ENCODE data around the gene MAP6.
"Not testable (repeated sequence)": the region's sequence is repeated elsewhere in the genome, so short reads cannot be mapped to it uniquely, and the experiment has no call there.

MAP6 gene

DNA sequence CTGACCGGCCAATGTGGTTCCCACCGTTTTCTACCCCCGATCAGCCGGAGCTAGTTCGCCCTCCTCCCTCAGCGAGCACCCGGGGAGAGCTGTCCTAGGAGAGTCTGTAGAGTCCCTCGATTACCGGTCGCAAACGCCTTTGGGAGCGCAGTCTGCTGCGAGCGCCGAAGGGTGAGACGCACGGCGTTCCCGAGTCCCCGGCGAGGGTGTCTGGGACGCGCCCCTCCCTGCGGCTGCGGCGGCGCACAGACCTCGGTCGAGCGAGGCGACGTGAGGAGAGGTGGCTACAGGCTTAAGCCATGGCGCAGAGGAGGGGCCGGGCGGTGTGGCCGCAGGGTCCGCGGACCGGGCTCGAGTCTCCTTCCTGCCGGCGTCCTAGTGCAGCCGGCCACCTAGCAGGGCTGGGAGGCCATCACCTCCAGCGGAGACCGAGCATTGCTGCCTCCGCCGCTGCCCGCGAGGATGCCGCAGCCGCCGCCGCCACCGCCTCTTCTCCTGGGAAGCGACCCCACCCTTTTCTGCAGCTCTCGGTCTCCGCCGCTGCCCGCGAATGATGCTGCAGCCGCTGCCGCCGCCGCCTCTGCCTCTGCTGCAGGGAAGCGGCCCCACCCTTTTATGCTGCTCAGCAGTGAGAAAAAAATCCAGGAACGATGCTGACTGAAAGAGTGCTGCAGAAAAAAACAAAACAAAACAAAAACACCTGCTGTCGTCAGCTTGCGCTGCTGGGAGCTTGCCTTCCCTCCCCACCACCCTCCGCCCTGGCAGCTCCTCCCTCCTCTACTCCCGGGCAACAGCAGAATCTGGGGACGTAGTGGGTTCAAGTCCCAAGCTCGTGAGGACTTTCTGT lies at the start of gene MAP6:
TSS of gene MAP6 (minus strand) at position 588 of the 847 bp plus-strand sequence. CDS start 669 bp downstream, outside the sequence.
- peak in 1 of 2 donors; percentile 5 for DNase-seq (ENCODE audit: low read depth in 1 of 2, low spot score in 1 of 2)

DNA sequence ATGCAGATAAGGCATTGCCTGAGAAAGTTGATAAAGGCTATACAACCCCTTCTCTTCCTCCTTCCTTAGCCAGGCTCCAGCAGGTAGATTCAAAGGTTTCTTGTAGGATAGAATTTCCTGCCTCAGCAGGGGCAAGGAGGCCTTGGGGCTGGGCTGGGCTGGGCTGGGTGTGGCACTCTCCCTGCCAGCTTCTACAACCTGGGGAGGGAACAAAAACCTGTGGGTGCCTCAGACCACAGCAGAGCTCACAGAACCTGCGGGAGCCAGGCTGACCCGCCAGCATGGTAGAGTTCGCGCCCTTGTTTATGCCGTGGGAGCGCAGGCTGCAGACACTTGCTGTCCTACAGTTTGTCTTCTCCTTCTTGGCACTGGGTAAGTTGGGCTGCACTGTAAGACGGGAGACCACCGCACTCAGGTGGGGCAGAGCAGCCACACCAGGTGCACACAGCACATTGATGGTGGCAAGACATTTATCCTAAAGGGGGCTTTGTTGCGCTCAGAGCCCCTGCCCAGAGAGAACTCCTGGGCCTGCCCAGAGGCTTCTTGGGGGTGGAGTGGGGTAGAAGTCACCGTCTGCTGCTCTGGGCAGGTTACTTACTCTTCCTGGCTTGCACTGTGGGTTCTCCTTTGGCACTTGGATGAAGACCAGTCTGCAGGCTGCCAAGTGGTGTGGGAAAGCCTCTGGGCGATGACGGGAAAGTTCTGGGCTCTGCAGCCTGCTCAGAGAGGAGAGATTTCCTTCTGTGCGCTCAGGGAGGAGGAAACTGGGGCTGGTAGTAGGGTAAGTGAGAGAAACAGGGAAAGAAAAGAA lies 49.0 kb upstream of the MAP6 start, which contains the start of gene MOGAT2:
TSS of gene MOGAT2 (plus strand) at position 231 of the 811 bp plus-strand sequence. CDS start at position 282, 51 bp downstream.
- DNase-seq (ENCODE audit: low read depth in 1 of 2, low spot score in 1 of 2), result no peak

DNA sequence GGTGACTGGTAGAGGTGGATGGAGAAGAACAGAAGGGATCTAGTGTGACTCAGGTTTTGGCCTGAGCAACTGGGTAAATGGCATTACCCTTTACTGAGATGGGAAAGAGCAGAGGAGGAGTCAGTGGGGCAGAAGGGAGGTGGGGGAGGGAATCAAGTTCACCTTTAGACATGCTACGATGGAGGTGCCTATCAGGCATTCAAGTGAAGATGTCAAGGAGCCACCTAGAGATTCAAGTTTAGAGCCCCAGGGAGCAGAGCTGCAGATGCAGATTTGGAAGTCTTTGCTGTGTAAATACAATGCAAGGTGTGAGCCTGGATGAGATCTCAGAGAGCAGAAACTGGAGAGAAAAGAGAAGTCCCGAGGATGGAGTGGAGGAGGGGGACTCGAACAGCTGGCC lies 47.8 kb upstream of the MAP6 start:
- no peak for DNase-seq (ENCODE audit: low read depth in 1 of 2, low spot score in 1 of 2)

DNA sequence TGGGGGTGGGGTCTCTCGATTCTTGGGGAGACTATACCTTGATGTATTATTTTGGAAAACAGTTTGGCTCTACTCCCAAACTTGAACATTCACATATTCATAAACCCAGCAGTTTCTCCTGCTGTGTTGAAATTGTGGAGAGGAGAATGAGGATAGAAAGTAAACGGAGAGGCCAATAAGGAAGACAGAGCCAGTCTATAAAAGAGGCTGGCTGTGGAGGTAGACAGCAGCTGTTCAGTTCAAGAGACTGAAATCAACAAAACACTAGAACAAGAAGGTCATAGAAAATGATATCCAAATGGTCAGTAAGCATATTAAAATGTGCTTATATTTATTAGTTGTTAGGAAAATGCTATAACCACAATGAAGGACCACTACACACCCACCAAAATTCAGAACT lies 46.9 kb upstream of the MAP6 start:
- no peak for DNase-seq (ENCODE audit: low read depth in 1 of 2, low spot score in 1 of 2)

DNA sequence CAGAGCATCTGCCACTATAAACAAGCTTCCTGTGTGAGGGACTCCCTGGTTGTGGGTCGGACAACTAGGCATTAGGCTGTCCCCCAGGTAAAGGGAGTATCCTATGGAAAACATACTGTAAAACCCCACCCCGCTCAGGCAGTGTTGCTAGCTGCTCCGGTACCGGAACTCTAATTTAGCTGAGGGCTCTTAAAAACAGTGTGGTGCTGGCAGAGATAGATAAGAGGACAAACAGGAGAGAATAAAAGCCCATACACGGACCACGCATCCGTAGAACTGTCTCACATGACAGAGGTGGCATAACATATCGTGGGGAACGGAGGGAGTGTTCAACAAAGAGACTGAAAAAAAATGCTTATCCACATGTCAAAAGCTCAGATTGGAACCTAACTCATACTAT lies 45.4 kb upstream of the MAP6 start:
- no peak for DNase-seq (ENCODE audit: low read depth in 1 of 2, low spot score in 1 of 2)

DNA sequence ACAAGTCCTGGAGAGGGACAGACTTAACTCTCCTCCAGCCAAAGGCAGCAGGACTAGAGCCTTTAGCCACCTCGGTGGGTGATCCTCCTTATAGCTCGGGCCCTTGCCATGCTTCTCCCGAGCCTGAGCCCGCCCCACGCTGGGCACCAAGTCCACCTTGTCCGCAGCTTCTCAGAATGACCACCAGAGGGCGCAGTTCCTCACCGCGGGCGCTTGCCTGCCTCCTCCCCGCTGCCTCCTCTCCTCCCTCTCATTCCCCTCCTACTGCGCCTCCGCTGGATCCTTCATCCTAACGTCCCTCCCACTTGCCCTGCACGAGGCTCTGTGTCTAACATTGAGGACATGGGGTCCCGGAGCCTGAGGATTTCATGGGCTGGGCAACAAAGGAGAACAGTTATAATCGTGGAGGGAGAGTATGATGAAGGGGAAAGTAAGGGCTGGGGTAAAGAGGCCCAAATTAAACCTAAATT lies 37.5 kb upstream of the MAP6 start:
- peak; percentile 33 to 51 for DNase-seq (ENCODE audit: low read depth in 1 of 2, low spot score in 1 of 2)

DNA sequence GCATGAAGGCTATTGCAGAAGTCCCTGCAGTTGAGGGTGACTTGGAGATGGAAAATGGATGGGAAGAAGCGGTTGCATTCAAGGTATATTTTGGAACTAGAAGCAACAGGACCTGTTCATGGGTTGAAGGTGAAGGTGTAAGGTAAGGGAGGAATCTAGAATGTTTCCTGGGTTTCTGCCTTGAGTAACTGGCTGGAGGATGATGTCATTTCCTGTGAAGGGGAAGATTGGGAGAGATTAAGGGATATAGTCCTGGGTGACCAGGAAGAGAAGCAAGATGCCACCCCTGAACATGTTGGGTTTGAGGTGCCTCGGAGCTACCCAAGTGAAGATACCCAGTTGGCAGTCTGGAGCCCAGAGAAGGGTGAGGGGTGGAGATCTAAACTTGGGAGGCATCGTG lies 36.7 kb upstream of the MAP6 start:
- no peak for DNase-seq (ENCODE audit: low read depth in 1 of 2, low spot score in 1 of 2)

DNA sequence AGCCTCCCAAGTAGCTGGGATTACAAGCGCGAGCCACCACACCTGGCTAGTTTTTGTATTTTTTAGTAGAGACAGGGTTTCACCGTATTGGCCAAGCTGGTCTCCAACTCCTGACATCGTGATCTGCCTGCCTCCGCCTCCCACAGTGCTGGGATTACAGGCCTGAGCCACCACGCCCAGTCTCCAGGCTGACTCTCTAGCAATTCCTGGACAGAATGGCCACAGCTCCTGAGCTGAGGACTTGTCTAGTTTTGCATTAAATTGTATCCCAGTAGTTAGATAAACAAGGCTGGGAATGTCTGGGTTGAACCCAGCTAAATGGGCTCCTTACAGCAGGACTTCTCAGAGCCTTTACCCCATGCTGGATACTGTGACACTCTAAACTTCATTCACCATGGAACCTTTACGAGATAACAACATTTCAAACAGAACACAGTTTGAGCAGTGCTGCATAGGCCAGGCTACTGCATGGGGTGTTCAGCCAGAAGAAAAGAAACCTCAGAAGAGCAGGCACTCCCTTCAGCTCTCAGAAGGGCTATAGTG lies 34.9 kb upstream of the MAP6 start:
- DNase-seq (ENCODE audit: low read depth in 1 of 2, low spot score in 1 of 2), result no peak

DNA sequence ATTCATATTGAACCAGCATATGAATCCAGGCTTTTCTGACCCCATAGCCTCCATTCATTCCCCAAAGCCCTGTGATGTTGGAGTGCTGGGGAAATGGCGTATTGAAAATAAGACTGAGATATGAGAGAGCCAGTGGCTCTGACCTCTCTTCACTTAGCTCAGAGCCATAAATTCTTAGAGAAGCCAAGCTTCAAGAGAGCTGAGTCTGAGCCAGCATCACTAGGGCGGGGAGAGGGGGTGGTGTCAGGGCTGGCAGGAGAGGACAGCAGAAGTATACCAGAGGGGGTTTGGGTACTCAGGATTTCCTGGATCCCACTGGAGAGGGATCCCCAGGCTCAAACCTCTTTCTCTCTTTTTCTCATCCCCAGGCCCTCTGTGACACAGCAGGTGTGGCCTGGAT lies 32.1 kb upstream of the MAP6 start:
- DNase-seq (ENCODE audit: low read depth in 1 of 2, low spot score in 1 of 2), result no peak

DNA sequence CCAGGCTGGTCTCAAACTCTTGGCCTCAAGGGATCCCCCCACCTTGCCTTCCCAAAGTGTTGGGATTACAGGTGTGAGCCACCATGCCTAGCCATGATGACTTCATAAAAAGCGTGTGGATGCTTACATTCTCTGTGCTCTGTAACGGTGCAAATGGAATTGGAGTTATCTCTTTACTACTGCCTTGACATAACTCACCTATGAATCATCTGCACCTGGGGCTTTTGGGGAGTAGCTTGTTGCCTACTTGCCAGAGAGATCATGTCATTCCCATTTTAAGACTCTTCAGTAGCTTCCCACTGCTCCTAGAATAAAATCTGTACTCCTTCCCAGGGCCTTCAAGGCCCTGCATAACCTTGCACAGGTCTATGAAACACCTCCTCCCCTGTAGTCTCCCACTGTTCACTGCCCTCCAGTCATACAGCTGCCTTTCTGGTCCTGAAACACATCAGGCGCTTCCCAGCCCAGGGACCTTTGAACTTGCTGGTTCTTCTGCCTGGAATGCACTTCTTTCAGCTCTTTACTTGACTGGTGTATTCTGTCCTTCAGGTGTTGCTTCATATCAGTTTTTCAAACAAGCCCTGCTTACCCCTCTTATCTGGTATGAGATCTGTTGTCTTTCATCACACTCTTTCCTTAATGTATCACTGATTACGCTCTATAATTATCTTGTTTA lies 29.2 kb upstream of the MAP6 start:
- no peak for DNase-seq (ENCODE audit: low read depth in 1 of 2, low spot score in 1 of 2)

DNA sequence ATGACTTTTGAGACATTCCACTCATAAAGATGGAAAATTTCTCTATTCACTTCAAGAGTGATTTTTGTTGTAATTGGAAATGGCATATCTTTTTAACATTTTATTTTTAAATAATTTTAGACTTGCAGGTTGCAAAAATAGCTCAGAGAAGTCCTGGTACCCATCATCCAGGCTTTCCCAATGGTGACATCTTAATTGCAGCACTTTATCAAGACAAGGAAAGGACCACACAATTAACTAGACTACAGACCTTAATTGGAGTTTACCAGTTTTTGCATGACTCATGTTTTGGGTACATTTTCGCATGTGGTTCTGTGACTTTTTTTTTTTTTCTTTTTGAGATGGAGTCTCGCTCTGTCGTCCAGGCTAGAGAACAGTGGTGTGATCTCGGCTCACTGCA lies 23.0 kb upstream of the MAP6 start:
- no peak for DNase-seq (ENCODE audit: low read depth in 1 of 2, low spot score in 1 of 2)

DNA sequence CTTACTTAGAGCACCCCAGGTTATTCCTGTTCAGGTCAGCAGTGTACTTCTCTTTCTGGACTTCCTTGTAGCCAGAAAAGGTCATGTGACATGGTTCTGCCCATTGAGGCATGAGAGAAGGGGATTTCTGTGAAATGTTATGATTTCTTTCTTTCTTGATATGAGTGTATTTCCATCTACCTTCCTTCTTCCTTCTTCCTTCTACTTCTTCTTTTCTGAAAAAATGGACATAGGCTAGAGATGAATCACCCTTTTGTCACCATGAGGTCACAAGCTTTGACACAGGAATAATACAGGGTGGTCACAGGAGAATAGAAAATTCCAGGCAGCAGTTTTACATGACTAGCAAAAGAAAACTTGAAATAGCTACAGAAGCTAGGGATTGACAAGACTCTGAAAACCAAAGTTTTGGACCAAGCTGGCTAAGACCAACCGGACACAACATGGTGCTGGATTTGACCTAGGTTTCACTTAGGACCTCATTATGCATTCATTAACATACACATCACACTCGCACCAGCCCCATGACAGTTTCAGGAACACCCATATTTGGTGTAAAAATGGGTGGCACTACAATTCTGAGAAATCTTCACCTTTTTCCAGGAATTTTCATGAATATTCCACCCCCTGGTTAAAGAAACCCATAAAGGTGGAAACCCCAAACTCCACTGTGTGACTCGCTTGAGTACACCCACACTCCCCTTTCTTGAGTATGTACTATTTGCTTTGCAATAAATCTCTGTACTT lies 21.2 kb upstream of the MAP6 start:
- no peak for DNase-seq (ENCODE audit: low read depth in 1 of 2, low spot score in 1 of 2)

DNA sequence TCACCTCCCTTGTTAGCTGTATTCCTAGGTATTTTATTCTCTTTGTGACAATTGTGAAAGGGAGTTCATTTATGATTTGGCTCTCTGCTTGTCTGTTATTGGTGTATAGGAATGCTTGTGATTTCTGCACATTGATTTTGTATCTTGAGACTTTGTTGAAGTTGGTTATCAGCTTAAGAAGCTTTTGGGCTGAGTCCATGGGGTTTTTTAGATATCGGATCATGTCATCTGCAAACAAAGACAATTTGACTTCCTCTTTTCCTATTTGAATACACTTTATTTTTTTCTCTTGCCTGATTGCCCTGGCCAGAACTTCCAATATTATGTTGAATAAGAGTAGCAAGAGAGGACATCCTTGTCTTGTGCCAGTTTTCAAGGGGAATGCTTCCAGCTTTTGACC lies 15.0 kb upstream of the MAP6 start:
- not testable (repeated sequence) for DNase-seq (ENCODE audit: low read depth in 1 of 2, low spot score in 1 of 2)

DNA sequence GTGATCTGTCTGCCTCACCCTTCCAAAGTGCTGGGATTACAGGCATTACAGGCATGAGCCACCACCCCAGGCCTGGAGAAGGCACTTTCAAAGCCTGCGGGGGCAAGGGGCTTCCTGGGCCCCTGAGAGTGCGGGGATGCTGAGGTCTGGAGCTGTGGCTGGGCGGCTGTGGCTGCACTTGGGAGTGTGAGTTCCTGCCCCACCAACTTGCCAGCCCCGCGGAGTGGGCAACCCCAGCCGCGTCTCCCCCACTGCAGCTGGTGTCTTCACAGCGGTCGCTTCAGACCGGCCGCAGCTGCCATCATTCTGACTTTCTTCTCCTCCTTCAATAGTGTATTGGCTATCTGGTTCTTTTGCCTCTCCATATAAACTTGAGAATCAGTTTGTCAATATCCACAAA lies 10.7 kb upstream of the MAP6 start:
- no peak for DNase-seq (ENCODE audit: low read depth in 1 of 2, low spot score in 1 of 2)

DNA sequence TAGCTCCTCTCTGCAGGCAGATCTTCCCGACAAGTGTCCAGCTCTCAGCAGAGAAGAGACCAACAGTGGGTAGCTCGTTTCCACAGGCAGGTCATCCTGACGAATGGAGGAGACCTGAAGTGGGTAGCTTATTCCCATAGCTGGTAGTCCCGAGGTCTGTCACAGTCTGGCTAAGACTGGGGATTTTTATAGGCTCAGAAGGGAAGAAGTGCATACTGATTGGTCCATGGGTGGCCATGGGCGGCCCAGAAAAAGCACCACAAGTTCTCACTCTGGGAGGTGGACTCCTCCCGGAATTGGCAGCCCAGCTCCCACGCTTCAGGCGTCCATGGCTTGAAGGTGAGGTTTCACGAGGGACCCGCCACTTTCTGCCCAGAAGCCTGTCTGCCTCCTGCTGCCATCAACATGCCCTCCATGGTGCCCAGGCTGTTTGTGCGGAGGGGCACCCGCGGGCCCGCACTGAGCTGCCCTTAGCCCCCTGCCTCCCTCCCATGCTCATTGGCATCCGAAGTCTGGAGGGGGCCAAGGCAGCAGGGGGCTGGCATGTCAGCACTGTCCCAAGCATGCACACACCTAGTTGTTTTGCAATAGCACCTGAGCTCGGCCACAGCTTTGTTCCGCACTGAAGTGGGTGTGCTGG lies 9.9 kb upstream of the MAP6 start:
- no peak for DNase-seq (ENCODE audit: low read depth in 1 of 2, low spot score in 1 of 2)

DNA sequence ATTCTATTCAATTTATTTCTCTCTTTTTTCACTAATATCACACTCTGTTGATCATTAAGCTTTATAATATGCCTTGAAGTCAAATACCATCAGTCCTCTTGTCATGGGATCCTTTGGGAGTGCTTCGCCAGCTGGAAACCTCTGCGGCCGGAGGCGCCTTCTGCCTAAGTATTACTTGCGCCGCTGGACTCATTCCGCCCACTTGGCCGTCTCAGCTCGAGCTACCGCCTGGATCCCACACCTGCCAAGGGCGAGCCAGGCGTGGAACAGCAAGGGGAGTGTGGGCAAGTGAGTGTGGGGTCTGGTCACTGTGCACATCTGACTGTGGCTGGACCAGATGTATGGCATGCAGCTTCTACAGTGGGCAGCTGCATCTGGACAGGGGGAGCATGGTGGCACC lies 9.1 kb upstream of the MAP6 start:
- no peak for DNase-seq (ENCODE audit: low read depth in 1 of 2, low spot score in 1 of 2)

DNA sequence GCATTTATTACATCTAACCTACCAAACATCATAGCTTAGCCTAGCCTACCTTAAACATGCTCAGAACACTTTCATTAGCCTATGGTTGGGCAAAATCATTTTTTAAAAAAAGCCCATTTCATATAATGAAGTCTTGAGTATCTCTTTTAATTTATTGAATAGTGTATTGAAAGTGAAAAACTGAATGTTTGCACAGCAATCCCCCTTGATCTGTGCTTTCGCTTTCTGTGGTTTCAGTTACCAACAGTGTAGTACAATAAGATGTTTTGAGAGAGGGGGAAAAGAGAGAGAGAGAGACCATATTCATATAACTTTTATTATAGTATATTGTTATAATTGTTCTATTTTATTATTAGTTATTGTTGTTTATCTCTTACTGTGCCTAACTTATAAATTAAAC lies 8.4 kb upstream of the MAP6 start:
- no peak for DNase-seq (ENCODE audit: low read depth in 1 of 2, low spot score in 1 of 2)

DNA sequence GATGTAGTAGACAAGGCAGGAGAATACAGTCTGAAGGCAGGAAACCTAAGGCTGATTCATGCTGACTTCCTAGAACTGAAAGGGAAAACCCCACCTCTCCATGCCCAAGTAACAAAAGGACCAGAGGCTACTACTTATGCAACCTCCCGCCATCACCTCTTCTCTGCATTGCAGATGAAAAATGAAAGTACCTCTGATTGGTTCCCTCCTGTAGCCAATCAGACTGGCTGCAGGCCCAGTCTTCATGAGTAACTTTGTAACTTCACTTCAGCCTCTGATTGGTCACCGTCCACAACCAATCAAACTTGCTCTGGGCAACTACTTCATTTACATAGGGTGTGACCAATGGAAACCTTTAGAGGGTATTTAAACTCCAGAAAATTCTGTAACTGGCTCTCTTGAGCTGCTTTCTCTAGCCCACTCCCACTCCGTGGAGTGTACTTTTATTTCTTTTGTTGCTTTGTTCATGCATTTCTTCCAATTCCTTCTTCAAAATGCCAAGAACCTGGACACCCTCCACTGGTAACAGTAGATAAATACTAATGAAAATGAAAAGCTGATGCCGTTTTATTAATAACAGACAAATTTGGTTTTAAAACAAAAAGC lies 5.2 kb upstream of the MAP6 start:
- no peak for DNase-seq (ENCODE audit: low read depth in 1 of 2, low spot score in 1 of 2)

DNA sequence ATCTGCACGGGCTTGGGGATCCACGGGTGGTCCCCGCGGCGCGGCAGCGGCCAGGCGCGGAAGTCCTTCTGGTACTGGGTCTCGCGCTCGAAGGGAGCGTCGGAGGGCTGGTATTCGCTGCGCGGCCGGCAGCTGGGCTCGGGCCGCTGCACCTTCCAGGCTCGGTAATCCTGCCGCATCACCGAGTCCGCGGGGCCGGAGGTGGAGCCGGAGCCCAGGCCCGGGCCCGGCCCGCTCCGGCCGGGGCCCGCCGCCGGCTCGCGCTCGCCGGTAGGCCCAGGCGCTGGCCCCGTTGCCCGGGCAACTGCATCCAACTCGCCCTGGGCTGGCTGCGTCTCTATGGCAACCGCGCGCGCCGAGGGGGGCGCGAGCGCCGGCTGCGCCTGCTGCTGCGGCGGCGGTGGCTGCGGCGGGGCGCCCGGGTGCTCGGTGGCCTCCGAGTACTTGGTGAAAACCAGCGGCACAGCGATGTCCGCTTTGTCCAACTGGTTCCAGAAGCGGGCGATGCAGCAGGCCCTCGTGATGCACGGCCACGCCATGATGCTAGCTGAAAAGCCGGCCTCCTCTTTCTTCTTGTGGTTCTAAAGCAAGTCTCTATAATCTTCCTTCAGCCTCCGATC lies 897 bp downstream of the MAP6 start:
- DNase-seq (ENCODE audit: low read depth in 1 of 2, low spot score in 1 of 2), result no peak
